Measurements from ENCODE around the gene SHMT2. TPM values are rescaled to one million over a fixed set of nuclear protein-coding genes. Genes with fewer than 3 reads are reported as not detected.

Gene SHMT2
- total RNA-seq, 1 experiment from 2014 or later, result 280 TPM

GRCh38 chr12:57190821-57191220, 38.7 kb upstream of the SHMT2 start:
- POLR2A ChIA-PET, result no interaction called here
- RAD21 ChIA-PET (ENCODE audit: low non-redundant PET in 1 of 2, low total read pairs in 2 of 2, uncharacterized antibody in 2 of 2, unreplicated experiment in 2 of 2), result no interaction called here
- no peaks in the 10 kb centered on the region for H3K9me3 ChIP-seq (ENCODE audit: control insufficient read depth in 1 of 2, insufficient read depth in 1 of 2, low read depth in 1 of 2, low read length in 2 of 2)
- no peak overlapping the region for H3K27ac ChIP-seq (ENCODE audit: low read depth, low read length)
- no peaks in the 10 kb centered on the region for H3K4me1 ChIP-seq (ENCODE audit: control insufficient read depth in 1 of 2, insufficient read depth in 2 of 2, low read length in 2 of 2)
- CTCF ChIA-PET, result no interaction called here
- H3K27me3 ChIP-seq (ENCODE audit: insufficient read depth, low read length), result no peaks in the 10 kb centered on the region
- no peaks in the 10 kb centered on the region for H4K20me1 ChIP-seq (ENCODE audit: insufficient read depth)
- no peak for TF ChIP-seq EZH2phosphoT487 (IDR thresholded peaks at IDR 0.05; ENCODE audit: borderline replicate concordance)
- DNase-seq (ENCODE audit: low read depth, low spot score) (no peak), ATAC-seq (no peak)
- H3K4me2 ChIP-seq (ENCODE audit: low read length), result no peak overlapping the region
- H3K9me2 ChIP-seq (ENCODE audit: insufficient read depth), result no peaks in the 10 kb centered on the region
- no peak overlapping the region for H2AFZ ChIP-seq (ENCODE audit: low read depth, low read length, poor library complexity, severe bottlenecking)
- peaks cover 0 to 3% of the 10 kb centered on the region in 2 experiments; a peak in 1 of 4 replicates for H3K36me3 ChIP-seq (ENCODE audit: control insufficient read depth in 1 of 2, insufficient read depth in 2 of 2, low read length in 2 of 2)
- intact Hi-C loops (cut with micrococcal nuclease), result no loop called here
- no peaks in the 10 kb centered on the region for H3K79me2 ChIP-seq (ENCODE audit: insufficient read depth, low read length)
- H3K9ac ChIP-seq (ENCODE audit: low read length), result no peak overlapping the region
- no TSS peak for BruUV-seq (replicated peaks)
- H3K4me3 ChIP-seq (replicated peaks in 1 of 2; ENCODE audit: low read depth in 1 of 2, low read length in 2 of 2), result no peak overlapping the region

GRCh38 chr12:57191410-57191809, 38.1 kb upstream of the SHMT2 start:
- intact Hi-C loops (cut with micrococcal nuclease), result no loop called here
- Histone ChIP-seq H4K20me1 (ENCODE audit: insufficient read depth) (no peaks in the 10 kb centered on the region), H3K9me2 (ENCODE audit: insufficient read depth) (no peaks in the 10 kb centered on the region), H3K4me1 (ENCODE audit: control insufficient read depth in 1 of 2, insufficient read depth in 2 of 2, low read length in 2 of 2) (no peaks in the 10 kb centered on the region), H3K9ac (ENCODE audit: low read length) (no peak overlapping the region), H3K4me2 (ENCODE audit: low read length) (no peak overlapping the region), H3K27ac (ENCODE audit: low read depth, low read length) (no peak overlapping the region), H2AFZ (ENCODE audit: low read depth, low read length, poor library complexity, severe bottlenecking) (no peak overlapping the region), H3K36me3 (ENCODE audit: control insufficient read depth in 1 of 2, insufficient read depth in 2 of 2, low read length in 2 of 2) (peaks cover 0 to 3% of the 10 kb centered on the region in 2 experiments; a peak in 1 of 4 replicates), H3K79me2 (ENCODE audit: insufficient read depth, low read length) (no peaks in the 10 kb centered on the region), H3K4me3 (replicated peaks in 1 of 2; ENCODE audit: low read depth in 1 of 2, low read length in 2 of 2) (no peak overlapping the region), H3K9me3 (ENCODE audit: control insufficient read depth in 1 of 2, insufficient read depth in 1 of 2, low read depth in 1 of 2, low read length in 2 of 2) (no peaks in the 10 kb centered on the region), H3K27me3 (ENCODE audit: insufficient read depth, low read length) (no peaks in the 10 kb centered on the region)
- ChIA-PET CTCF (no interaction called here), POLR2A (no interaction called here), RAD21 (ENCODE audit: low non-redundant PET in 1 of 2, low total read pairs in 2 of 2, uncharacterized antibody in 2 of 2, unreplicated experiment in 2 of 2) (no interaction called here)
- no TSS peak for BruUV-seq (replicated peaks)
- no peak for DNase-seq (ENCODE audit: low read depth, low spot score)
- TF ChIP-seq POLR2AphosphoS5 (IDR thresholded peaks at IDR 0.05; ENCODE audit: low read depth, low read length) (no peak), JUND (IDR thresholded peaks at IDR 0.05) (no peak), CTCF (IDR thresholded peaks at IDR 0.05 in 2 of 3, conservative IDR thresholded peaks at IDR 0.05 in 1 of 3; ENCODE audit: borderline replicate concordance in 1 of 3, insufficient read depth in 1 of 3, low read depth in 2 of 3, low read length in 2 of 3) (no peak)
- TF ChIP-seq, protein P1, sequence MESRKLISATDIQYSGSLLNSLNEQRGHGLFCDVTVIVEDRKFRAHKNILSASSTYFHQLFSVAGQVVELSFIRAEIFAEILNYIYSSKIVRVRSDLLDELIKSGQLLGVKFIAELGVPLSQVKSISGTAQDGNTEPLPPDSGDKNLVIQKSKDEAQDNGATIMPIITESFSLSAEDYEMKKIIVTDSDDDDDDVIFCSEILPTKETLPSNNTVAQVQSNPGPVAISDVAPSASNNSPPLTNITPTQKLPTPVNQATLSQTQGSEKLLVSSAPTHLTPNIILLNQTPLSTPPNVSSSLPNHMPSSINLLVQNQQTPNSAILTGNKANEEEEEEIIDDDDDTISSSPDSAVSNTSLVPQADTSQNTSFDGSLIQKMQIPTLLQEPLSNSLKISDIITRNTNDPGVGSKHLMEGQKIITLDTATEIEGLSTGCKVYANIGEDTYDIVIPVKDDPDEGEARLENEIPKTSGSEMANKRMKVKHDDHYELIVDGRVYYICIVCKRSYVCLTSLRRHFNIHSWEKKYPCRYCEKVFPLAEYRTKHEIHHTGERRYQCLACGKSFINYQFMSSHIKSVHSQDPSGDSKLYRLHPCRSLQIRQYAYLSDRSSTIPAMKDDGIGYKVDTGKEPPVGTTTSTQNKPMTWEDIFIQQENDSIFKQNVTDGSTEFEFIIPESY (IDR thresholded peaks at IDR 0.05; ENCODE audit: extremely low read depth, insufficient replicate concordance, low read length), result no peak
- ATAC-seq, result no peak
